Kidney (tissue), 14 donors: ENCODE results near the gene CXCR4. TPM values are rescaled to one million over a fixed set of nuclear protein-coding genes. Genes with fewer than 3 reads are reported as not detected.

Source experiments
- DNase-seq, 5 donors: peaks; one replicate each; pipeline ENCODE4 v3.0.0-alpha.2; 2013 to 2020
- FAIRE-seq: peaks from 2 replicates; lab custom pipeline; 2012; peaks lifted over from hg19 to GRCh38; lab: Jason Lieb, UNC
- H3K27ac ChIP-seq, 2 donors: one replicate each; pipeline ENCODE4 v1.7.0; 2013; ENCODE audit warnings: low read depth in 2 of 2, low read length in 2 of 2, inconsistent platforms in 1 of 2
- H3K27me3 ChIP-seq: one replicate; pipeline ENCODE4 v1.7.1; 2013; ENCODE audit warnings: low read length, inconsistent platforms; ENCODE audit not compliant: control insufficient read depth, insufficient read depth
- H3K36me3 ChIP-seq, 3 donors: one replicate each; pipeline versions ENCODE4 v1.7.0 to v1.7.1; 2013; ENCODE audit warnings: low read length in 3 of 3, control low read depth in 1 of 3, inconsistent platforms in 1 of 3; ENCODE audit not compliant: insufficient read depth in 3 of 3, control insufficient read depth in 2 of 3
- H3K4me1 ChIP-seq, 3 donors: one replicate each; pipeline versions ENCODE4 v1.7.0 to v1.7.1; 2013; ENCODE audit warnings: low read length in 3 of 3, inconsistent platforms in 1 of 3, low read depth in 1 of 3; ENCODE audit not compliant: control insufficient read depth in 2 of 3, insufficient read depth in 2 of 3
- H3K4me3 ChIP-seq, 3 donors: one replicate each; pipeline versions ENCODE4 v1.7.0 to v1.8.1; 2013; ENCODE audit warnings: low read length in 3 of 3, control low read depth in 1 of 3, inconsistent platforms in 1 of 3
- H3K9ac ChIP-seq, 3 donors: one replicate each; pipeline versions ENCODE4 v1.7.0 to v1.7.1; 2013; ENCODE audit warnings: low read length in 3 of 3, control low read depth in 1 of 3, inconsistent platforms in 1 of 3
- H3K9me3 ChIP-seq, 3 donors: one replicate each; pipeline versions ENCODE4 v1.7.0 to v1.7.1; 2013; ENCODE audit warnings: low read length in 3 of 3, control low read depth in 1 of 3, inconsistent platforms in 1 of 3; ENCODE audit not compliant: control insufficient read depth in 2 of 3, insufficient read depth in 1 of 3
- intact Hi-C: fragments of 100-400 bp; cut with DNase I; formaldehyde crosslinking; loops from one replicate; pipeline ENCODE4 v1.11.1; 2022
- polyA plus RNA-seq: library from polyadenylated mRNA; stranded (reverse); fragments of 350-450 nt; fragmentation: Illumina TruSeq; extraction: RNeasy Lipid Tissue Mini Kit (QIAGEN cat#74804); gene quantifications from one replicate; pipeline ENCODE4 v1.2.3, GENCODE V29; 2014; ENCODE audit warnings: low read depth, low replicate concordance; ENCODE audit not compliant: insufficient read depth
- total RNA-seq: library from RNA; stranded (reverse); fragmentation: NEBNext Ultra II Directional; extraction: Animal tissue kit (Norgen Biotek cat#: 25700); gene quantifications from one replicate; pipeline ENCODE4 v1.2.1, GENCODE V29; 2021
- TF ChIP-seq, protein P1 (sequence below): IDR thresholded peaks from 3 replicates; pipeline ENCODE4 v1.5.1; 2012; ENCODE audit warnings: mild to moderate bottlenecking, moderate library complexity, borderline replicate concordance; ENCODE audit not compliant: insufficient read depth; ENCODE audit errors: extremely low read depth
- donor health status: control.
- donor health status: control.
- donor health status: control.
- donor health status: control.
- donor health status: control.
- donor health status: DM: yes; HTN: yes; CAD: no.
- donor health status: Normal renal cell carcinoma (clear cell type).

The CXCR4 gene
- total and polyA plus RNA-seq, 2 donors from 2014 or later: 9.5 to 51.9 TPM

DNA sequence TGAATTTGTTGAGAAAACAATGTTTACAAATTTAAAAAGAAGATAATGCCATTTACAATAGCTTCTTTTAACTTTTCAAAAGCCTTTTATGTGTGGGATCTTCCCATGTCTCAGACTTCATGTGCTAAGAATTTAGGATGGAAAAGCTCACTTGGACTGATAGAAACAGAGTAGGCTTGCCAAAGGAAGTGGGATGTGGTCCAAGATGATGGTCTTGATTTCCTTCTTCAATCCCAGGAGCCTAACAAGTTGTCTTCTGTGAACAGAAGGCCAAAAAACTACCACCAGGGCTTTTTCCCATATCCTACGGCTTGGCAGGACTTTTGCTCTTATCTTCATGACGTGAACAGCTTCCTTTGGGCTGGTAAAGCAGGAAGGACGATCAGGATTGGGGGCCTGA, 9.5 kb downstream of the CXCR4 start:
- DNase-seq: no peak

DNA sequence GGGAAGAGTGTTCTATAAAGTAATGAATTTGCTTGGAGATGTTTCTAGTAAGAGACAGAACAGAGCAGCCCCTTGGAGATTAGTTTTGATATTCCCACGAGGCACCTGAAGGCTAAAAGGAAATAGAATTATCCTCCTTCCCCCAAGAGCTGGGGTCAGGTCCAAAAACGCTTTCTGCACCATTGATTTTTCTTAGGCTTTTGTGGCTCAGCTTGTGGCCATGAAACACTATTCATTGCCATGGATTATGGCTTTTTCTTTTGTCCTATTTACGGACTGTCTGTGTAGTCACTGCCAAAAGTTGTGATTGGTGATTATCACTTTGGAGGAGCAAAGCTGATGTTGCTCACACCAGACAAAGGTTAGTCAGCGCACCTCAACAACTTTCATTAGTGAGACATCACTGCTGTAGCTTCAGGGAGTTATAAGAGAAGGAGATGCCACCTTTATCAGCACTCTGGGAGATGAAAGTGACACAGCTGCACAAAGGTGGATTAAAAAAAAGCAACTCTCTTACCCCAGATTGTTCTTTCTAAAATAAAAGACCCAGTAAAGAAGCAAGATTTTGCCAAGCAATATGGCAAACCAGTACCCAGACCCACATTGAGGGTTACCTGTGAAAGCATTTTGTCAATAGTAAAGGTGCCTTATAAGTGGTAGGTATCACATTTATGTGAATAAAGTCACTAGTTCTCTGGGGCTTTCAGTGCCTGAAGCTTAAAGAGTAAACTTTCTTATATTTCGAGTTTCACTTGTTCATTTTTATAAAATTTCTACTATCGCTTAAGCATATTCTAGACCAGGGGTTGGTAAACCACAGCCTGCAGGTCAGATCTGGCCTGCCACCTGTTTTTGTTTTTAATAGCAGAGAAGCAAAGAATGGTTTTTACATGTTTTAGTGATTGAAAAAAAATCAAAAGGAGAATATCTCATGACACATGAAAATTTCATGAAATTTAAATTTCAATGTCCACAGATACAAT, 10.6 kb downstream of the CXCR4 start:
- DNase-seq (no peak), FAIRE-seq (no peak)
- no peak overlapping the region for H3K27ac ChIP-seq
- H3K4me1 ChIP-seq: no peaks in the 10 kb centered on the region
- no peaks in the 10 kb centered on the region for H3K36me3 ChIP-seq
- TF ChIP-seq, protein P1, sequence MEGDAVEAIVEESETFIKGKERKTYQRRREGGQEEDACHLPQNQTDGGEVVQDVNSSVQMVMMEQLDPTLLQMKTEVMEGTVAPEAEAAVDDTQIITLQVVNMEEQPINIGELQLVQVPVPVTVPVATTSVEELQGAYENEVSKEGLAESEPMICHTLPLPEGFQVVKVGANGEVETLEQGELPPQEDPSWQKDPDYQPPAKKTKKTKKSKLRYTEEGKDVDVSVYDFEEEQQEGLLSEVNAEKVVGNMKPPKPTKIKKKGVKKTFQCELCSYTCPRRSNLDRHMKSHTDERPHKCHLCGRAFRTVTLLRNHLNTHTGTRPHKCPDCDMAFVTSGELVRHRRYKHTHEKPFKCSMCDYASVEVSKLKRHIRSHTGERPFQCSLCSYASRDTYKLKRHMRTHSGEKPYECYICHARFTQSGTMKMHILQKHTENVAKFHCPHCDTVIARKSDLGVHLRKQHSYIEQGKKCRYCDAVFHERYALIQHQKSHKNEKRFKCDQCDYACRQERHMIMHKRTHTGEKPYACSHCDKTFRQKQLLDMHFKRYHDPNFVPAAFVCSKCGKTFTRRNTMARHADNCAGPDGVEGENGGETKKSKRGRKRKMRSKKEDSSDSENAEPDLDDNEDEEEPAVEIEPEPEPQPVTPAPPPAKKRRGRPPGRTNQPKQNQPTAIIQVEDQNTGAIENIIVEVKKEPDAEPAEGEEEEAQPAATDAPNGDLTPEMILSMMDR: no peak
- no peaks in the 10 kb centered on the region for H3K9me3 ChIP-seq
- intact Hi-C loops: no loop called here
- no peaks in the 10 kb centered on the region for H3K27me3 ChIP-seq
- no peak overlapping the region for H3K4me3 ChIP-seq
- H3K9ac ChIP-seq: no peak overlapping the region

More for the DNA sequence above, 9.5 kb downstream of the CXCR4 start:
- H3K9ac ChIP-seq: no peak overlapping the region
- no peak for FAIRE-seq
- TF ChIP-seq, protein P1: no peak
- intact Hi-C loops: no loop called here
- no peak overlapping the region for H3K4me3 ChIP-seq
- H3K27ac ChIP-seq: no peak overlapping the region
- H3K4me1 ChIP-seq: no peaks in the 10 kb centered on the region
- peaks cover 0 to under 1% (median 0%) of the 10 kb centered on the region in 3 donors for H3K36me3 ChIP-seq
- no peaks in the 10 kb centered on the region for H3K9me3 ChIP-seq
- H3K27me3 ChIP-seq: no peaks in the 10 kb centered on the region

DNA sequence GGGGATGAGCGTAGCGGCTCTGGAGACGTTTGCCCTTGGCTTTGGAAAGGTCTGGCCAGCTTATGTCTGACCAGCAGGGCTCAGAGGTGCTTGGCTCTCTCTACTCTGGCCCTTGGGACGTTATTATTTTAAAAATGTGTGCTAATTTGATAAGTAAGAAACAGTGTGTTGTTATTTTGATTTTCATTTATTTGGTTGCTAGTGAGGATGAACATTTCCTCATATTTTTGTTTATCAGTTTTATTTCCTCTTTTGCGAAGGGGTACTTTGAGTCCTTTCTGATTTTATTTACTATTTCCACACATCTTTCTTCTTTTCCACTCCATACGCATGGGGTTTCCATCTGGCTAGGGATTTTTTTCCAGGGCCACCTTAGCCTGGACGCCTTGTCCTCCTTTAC, 11.4 kb downstream of the CXCR4 start:
- Histone ChIP-seq H3K9me3 (no peaks in the 10 kb centered on the region), H3K27ac (no peak overlapping the region), H3K4me1 (no peaks in the 10 kb centered on the region), H3K36me3 (no peaks in the 10 kb centered on the region), H3K27me3 (no peaks in the 10 kb centered on the region), H3K9ac (no peak overlapping the region), H3K4me3 (no peak overlapping the region)
- DNase-seq: no peak
- TF ChIP-seq, protein P1: no peak
- intact Hi-C loops: no loop called here
- FAIRE-seq: no peak
